ENCODE data around the gene SLBP.

Gene SLBP

DNA sequence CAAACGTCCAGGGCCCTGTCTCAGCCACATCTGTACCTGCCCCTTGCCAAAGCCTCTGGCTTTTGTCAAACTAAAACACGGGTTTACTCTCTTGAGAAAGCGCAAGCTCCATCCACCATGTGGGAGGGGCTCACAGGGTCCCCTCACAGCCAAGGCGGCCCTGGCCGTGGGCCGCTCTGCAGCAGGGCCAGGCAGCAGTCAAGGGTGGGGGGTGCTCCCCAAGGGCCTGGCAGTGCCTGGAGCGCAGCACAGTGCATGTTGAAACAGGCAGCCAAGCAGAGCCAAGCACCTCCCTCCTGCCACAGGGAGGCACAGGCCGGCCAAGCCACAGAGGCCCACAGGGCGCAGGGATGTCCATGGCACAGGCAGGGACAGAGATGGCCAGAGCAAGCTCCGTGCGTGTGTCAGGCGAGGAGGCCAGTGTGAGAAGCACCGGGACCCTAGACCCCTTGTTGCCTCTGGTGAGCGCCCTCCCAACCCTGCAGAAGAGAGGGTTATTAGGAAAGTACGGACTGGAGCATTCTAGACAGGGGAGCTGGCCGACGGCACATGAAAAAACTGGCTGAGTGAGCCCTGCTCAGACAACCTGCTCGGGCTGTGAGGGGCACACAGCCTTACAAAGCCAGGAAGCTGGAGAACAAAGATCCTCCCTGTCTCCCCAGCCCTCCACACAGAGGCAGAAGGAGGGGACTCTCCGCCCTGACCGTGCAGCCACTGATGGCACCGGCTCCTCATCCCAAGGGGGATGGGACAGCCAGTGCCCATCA, 67.0 kb downstream of the SLBP start:
- DNase-seq = no peak

- no peak for DNase-seq
These were observed 68.0 kb downstream of the SLBP start for GRCh38 chr4:1643971-1644735.
